H9 (cell line): ENCODE measurements around the gene ZBTB20. TPM values are rescaled to one million over a fixed set of nuclear protein-coding genes. Genes with fewer than 3 reads are reported as not detected.

Experiments
- DNase-seq: peaks from one replicate; pipeline ENCODE4 v3.0.0-alpha.2; 2017
- H2AFZ ChIP-seq: one replicate; pipeline ENCODE4 v1.6.1; 2013; ENCODE audit warnings: mild to moderate bottlenecking, low read length, control low read depth, moderate library complexity
- H2AK5ac ChIP-seq: 2 replicates; pipeline ENCODE4 v1.6.1; 2013; ENCODE audit warnings: low read length, control low read depth, mixed read lengths; ENCODE audit not compliant: insufficient read length
- H2BK120ac ChIP-seq: one replicate; pipeline ENCODE4 v1.6.1; 2013; ENCODE audit warnings: low read depth, mild to moderate bottlenecking, low read length, control low read depth, inconsistent platforms; ENCODE audit not compliant: poor library complexity, severe bottlenecking
- H2BK12ac ChIP-seq: 2 replicates; pipeline ENCODE4 v1.6.1; 2013; ENCODE audit warnings: low read length, control low read depth, mixed read lengths, low read depth; ENCODE audit not compliant: insufficient read length
- H2BK15ac ChIP-seq: 2 replicates; pipeline ENCODE4 v1.6.1; 2013; ENCODE audit warnings: low read depth, low read length, control low read depth
- H2BK20ac ChIP-seq: one replicate; pipeline ENCODE4 v1.6.1; 2013; ENCODE audit warnings: low read depth, mild to moderate bottlenecking, low read length, control low read depth, inconsistent platforms; ENCODE audit not compliant: poor library complexity, severe bottlenecking
- H2BK5ac ChIP-seq: 2 replicates; pipeline ENCODE4 v1.6.1; 2013; ENCODE audit warnings: low read length, control low read depth, mixed read lengths; ENCODE audit not compliant: insufficient read length
- H3K14ac ChIP-seq: 2 replicates; pipeline ENCODE4 v1.6.1; 2013; ENCODE audit warnings: low read length, control low read depth; ENCODE audit not compliant: insufficient read depth
- H3K18ac ChIP-seq: 2 replicates; pipeline ENCODE4 v1.6.1; 2013; ENCODE audit warnings: low read depth, mild to moderate bottlenecking, mixed read lengths, low read length, control low read depth; ENCODE audit not compliant: insufficient read length
- H3K23ac ChIP-seq: 2 replicates; pipeline ENCODE4 v1.6.1; 2013; ENCODE audit warnings: low read length, control low read depth, mixed read lengths, low read depth; ENCODE audit not compliant: insufficient read length
- H3K23me2 ChIP-seq: 2 replicates; pipeline ENCODE4 v1.6.1; 2013; ENCODE audit warnings: low read depth, mild to moderate bottlenecking, mixed read lengths, low read length, control low read depth; ENCODE audit not compliant: insufficient read length, poor library complexity, severe bottlenecking
- H3K27ac ChIP-seq: 2 replicates; pipeline ENCODE4 v1.5.1; 2013; ENCODE audit warnings: low read length, control low read depth, mixed read lengths, low read depth; ENCODE audit not compliant: insufficient read length
- H3K27me3 ChIP-seq: 2 replicates; pipeline ENCODE4 v1.6.1; 2013; ENCODE audit warnings: low read length, control low read depth, inconsistent platforms; ENCODE audit not compliant: insufficient read depth
- H3K4ac ChIP-seq: 2 replicates; pipeline ENCODE4 v1.6.1; 2013; ENCODE audit warnings: low read depth, mild to moderate bottlenecking, control low read depth, inconsistent platforms, low read length, moderate library complexity
- H3K4me1 ChIP-seq: 2 replicates; pipeline ENCODE4 v1.6.1; 2013; ENCODE audit warnings: low read length, control low read depth, inconsistent platforms; ENCODE audit not compliant: insufficient read depth
- H3K4me2 ChIP-seq: 2 replicates; pipeline ENCODE4 v1.6.1; 2013; ENCODE audit warnings: low read length, control low read depth, mixed read lengths; ENCODE audit not compliant: insufficient read length, insufficient read depth
- H3K56ac ChIP-seq: 2 replicates; pipeline ENCODE4 v1.6.1; 2013; ENCODE audit warnings: low read depth, mild to moderate bottlenecking, mixed read lengths, low read length, control low read depth; ENCODE audit not compliant: insufficient read length
- H3K79me1 ChIP-seq: 2 replicates; pipeline ENCODE4 v1.6.1; 2013; ENCODE audit warnings: low read depth, mild to moderate bottlenecking, moderate library complexity, low read length, control low read depth, inconsistent platforms; ENCODE audit not compliant: insufficient read depth, poor library complexity, severe bottlenecking
- H3K79me2 ChIP-seq: 2 replicates; pipeline ENCODE4 v1.6.1; 2013; ENCODE audit warnings: low read length, control low read depth, inconsistent platforms; ENCODE audit not compliant: insufficient read depth
- H3K9ac ChIP-seq: 2 replicates; pipeline ENCODE4 v1.6.1; 2013; ENCODE audit warnings: low read length, control low read depth, mixed read lengths; ENCODE audit not compliant: insufficient read length; ENCODE audit errors: extremely low read depth
- H3K9me3 ChIP-seq: one replicate; pipeline ENCODE4 v1.6.1; 2013; ENCODE audit warnings: low read depth, low read length, inconsistent platforms; ENCODE audit not compliant: control insufficient read depth
- H3T11ph ChIP-seq: one replicate; pipeline ENCODE4 v1.6.1; 2013; ENCODE audit warnings: mild to moderate bottlenecking, low read length, control low read depth, inconsistent platforms
- H4K20me1 ChIP-seq: one replicate; pipeline ENCODE4 v1.6.1; 2013; ENCODE audit not compliant: control insufficient read depth, insufficient read length, insufficient read depth
- H4K5ac ChIP-seq: 2 replicates; pipeline ENCODE4 v1.6.1; 2013; ENCODE audit warnings: low read depth, mild to moderate bottlenecking, mixed read lengths, low read length, control low read depth; ENCODE audit not compliant: insufficient read length
- H4K8ac ChIP-seq: replicated peaks from 2 replicates; pipeline ENCODE4 v1.6.1; 2013; ENCODE audit warnings: low read length, control low read depth, mixed read lengths, low read depth; ENCODE audit not compliant: insufficient read length
- H4K91ac ChIP-seq: 2 replicates; pipeline ENCODE4 v1.6.1; 2013; ENCODE audit warnings: low read depth, mild to moderate bottlenecking, moderate library complexity, mixed read lengths, low read length, control low read depth; ENCODE audit not compliant: insufficient read length
- H3K27ac Mint-ChIP-seq, 3 experiments: 2 replicates in 2 of 3; 3 replicates in 1 of 3; pipeline ENCODE4 v1.8.0; 2020 to 2021; ENCODE audit warnings: mixed read lengths in 3 of 3, mild to moderate bottlenecking in 1 of 3, moderate library complexity in 1 of 3
- H3K27me3 Mint-ChIP-seq: 2 replicates; pipeline ENCODE4 v1.8.0; 2021; ENCODE audit warnings: low read depth, mild to moderate bottlenecking, moderate library complexity, mixed read lengths
- H3K36me3 Mint-ChIP-seq, 3 experiments: 2 replicates in 2 of 3; 3 replicates in 1 of 3; pipeline ENCODE4 v1.8.0; 2020 to 2021; ENCODE audit warnings: low read depth in 3 of 3, mixed read lengths in 3 of 3; ENCODE audit not compliant: insufficient read depth in 1 of 3
- H3K4me1 Mint-ChIP-seq, 2 experiments: 2 replicates each; pipeline ENCODE4 v1.8.0; 2020; ENCODE audit warnings: mixed read lengths in 2 of 2
- H3K4me3 Mint-ChIP-seq, 2 experiments: 2 replicates in 1 of 2; 3 replicates in 1 of 2; pipeline ENCODE4 v1.8.0; 2020 to 2021; ENCODE audit warnings: mild to moderate bottlenecking in 2 of 2, mixed read lengths in 2 of 2, moderate library complexity in 1 of 2
- H3K9me3 Mint-ChIP-seq, 2 experiments: 2 replicates in 1 of 2; 3 replicates in 1 of 2; pipeline ENCODE4 v1.8.0; 2020; ENCODE audit warnings: mild to moderate bottlenecking in 2 of 2, mixed read lengths in 2 of 2, moderate library complexity in 1 of 2
- CTCF ChIP-seq: fragments of 200-600 bp; sonication (generic); conservative IDR thresholded peaks from 3 replicates; pipeline ENCODE4 v1.8.0; 2021; ENCODE audit warnings: antibody characterized with exemption, mild to moderate bottlenecking
- WGBS: extraction: QIAGEN DNeasy Blood & Tissue Kit; methylation state at CpG from one replicate; pipeline ENCODE4 v1.1.7; 2013; ENCODE audit warnings: missing lambda C conversion rate, low lambda C conversion rate, mixed read lengths; ENCODE audit not compliant: insufficient read length; ENCODE audit errors: extremely low coverage; 5-methylcytosine and 5-hydroxymethylcytosine counted together
- total RNA-seq: library from RNA; stranded (reverse); gene quantifications from 2 replicates; pipeline ENCODE4 v1.2.1, GENCODE V29; 2021

Gene ZBTB20
- total RNA-seq, 1 experiment from 2014 or later: 0.70 TPM

GRCh38 chr3:114756506-114757279 lies 390.4 kb downstream of the ZBTB20 start:
- no peak overlapping the region for H3K9ac ChIP-seq
- no peaks in the 10 kb centered on the region for H3K27me3 ChIP-seq
- H4K8ac ChIP-seq: no peak overlapping the region
- no peak overlapping the region for H3K4me2 ChIP-seq
- H4K5ac ChIP-seq: no peak overlapping the region
- no peaks in the 10 kb centered on the region for H3K4me1 ChIP-seq
- no peaks in the 10 kb centered on the region for H4K20me1 ChIP-seq
- DNase-seq: no peak
- H3K36me3 Mint-ChIP-seq: no peaks in the 10 kb centered on the region
- H2BK12ac ChIP-seq: no peak overlapping the region
- no peaks in the 10 kb centered on the region for H3K79me2 ChIP-seq
- H2AK5ac ChIP-seq: no peak overlapping the region
- H3K79me1 ChIP-seq: no peaks in the 10 kb centered on the region
- no peak overlapping the region for H3K27ac ChIP-seq
- no CpG with 5 or more reads among the region's 2 CpGs for WGBS
- H3K23me2 ChIP-seq: no peaks in the 10 kb centered on the region
- H3K4me1 Mint-ChIP-seq: 0 out of 4 replicates have a peak, but pooled peaks cover 0 to 4% of the 10 kb centered on the region in 2 experiments
- no peaks in the 10 kb centered on the region for H3K9me3 ChIP-seq
- H3K23ac ChIP-seq: no peak overlapping the region
- H3K14ac ChIP-seq: no peak overlapping the region
- H3K27me3 Mint-ChIP-seq: no peaks in the 10 kb centered on the region
- H3K9me3 Mint-ChIP-seq: no peaks in the 10 kb centered on the region
- no peak for TF ChIP-seq CTCF
- no peak overlapping the region for H4K91ac ChIP-seq
- H2AFZ ChIP-seq: no peak overlapping the region
- no peak overlapping the region for H3K27ac Mint-ChIP-seq
- no peak overlapping the region for H2BK20ac ChIP-seq
- H3K4me3 Mint-ChIP-seq: no peak overlapping the region
- no peak overlapping the region for H3T11ph ChIP-seq
- H2BK15ac ChIP-seq: no peak overlapping the region
- no peak overlapping the region for H2BK5ac ChIP-seq
- no peak overlapping the region for H3K56ac ChIP-seq
- no peak overlapping the region for H3K4ac ChIP-seq
- no peak overlapping the region for H2BK120ac ChIP-seq
- H3K18ac ChIP-seq: no peak overlapping the region
